GM23338 (cell line): Measurements from ENCODE around the gene PGBD5. TPM values are rescaled to one million over a fixed set of nuclear protein-coding genes. Genes with fewer than 3 reads are reported as not detected.

Source experiments
- ATAC-seq: fragments of 200-7000 bp; cut with Tn5 transposase; 3 replicates; pipeline ENCODE4 v1.9.1; 2020
- DNase-seq: peaks from one replicate; pipeline ENCODE4 v3.0.0-alpha.2; 2015; ENCODE audit warnings: low spot score
- H2AFZ ChIP-seq: fragments of 200-600 bp; sonication (generic); 2 replicates; pipeline ENCODE4 v1.8.0; 2016; ENCODE audit warnings: antibody characterized with exemption, mild to moderate bottlenecking, moderate library complexity
- H3F3A ChIP-seq: fragments of 200-600 bp; sonication (generic); replicated peaks from 2 replicates; pipeline ENCODE4 v1.8.0; 2017; ENCODE audit warnings: antibody characterized with exemption, mixed run types, low read depth
- H3K27ac ChIP-seq: fragments of 200-600 bp; sonication (generic); 2 replicates; pipeline ENCODE4 v1.6.1; 2016; ENCODE audit warnings: low read depth
- H3K27me3 ChIP-seq: fragments of 200-600 bp; sonication (generic); 2 replicates; pipeline ENCODE4 v1.8.0; 2016; ENCODE audit warnings: mild to moderate bottlenecking, mixed run types, moderate library complexity; ENCODE audit not compliant: insufficient read depth
- H3K36me3 ChIP-seq: fragments of 200-600 bp; sonication (generic); 2 replicates; pipeline ENCODE4 v1.8.0; 2016; ENCODE audit warnings: mild to moderate bottlenecking; ENCODE audit not compliant: insufficient read depth
- H3K4me1 ChIP-seq: fragments of 200-600 bp; sonication (generic); 2 replicates; pipeline ENCODE4 v1.8.0; 2016; ENCODE audit warnings: mild to moderate bottlenecking, moderate library complexity; ENCODE audit not compliant: insufficient read depth
- H3K4me2 ChIP-seq: fragments of 200-600 bp; sonication (generic); 2 replicates; pipeline ENCODE4 v1.7.1; 2017; ENCODE audit warnings: mixed run types
- H3K4me3 ChIP-seq: fragments of 200-600 bp; sonication (generic); 2 replicates; pipeline ENCODE4 v1.6.1; 2016; ENCODE audit warnings: mixed run types
- H3K79me2 ChIP-seq: fragments of 200-600 bp; sonication (generic); replicated peaks from 2 replicates; pipeline ENCODE4 v1.8.0; 2017; ENCODE audit warnings: mild to moderate bottlenecking; ENCODE audit not compliant: insufficient read depth
- H3K9me2 ChIP-seq: fragments of 200-600 bp; sonication (generic); 2 replicates; pipeline ENCODE4 v1.8.0; 2017; ENCODE audit not compliant: insufficient read depth
- H4K20me1 ChIP-seq: fragments of 200-600 bp; sonication (generic); replicated peaks from 2 replicates; pipeline ENCODE4 v1.8.0; 2017; ENCODE audit warnings: mild to moderate bottlenecking; ENCODE audit not compliant: insufficient read depth
- H3K27ac Mint-ChIP-seq: 2 replicates; pipeline ENCODE4 v1.8.0; 2020; ENCODE audit warnings: inconsistent platforms, mild to moderate bottlenecking, moderate library complexity, mixed read lengths
- H3K27me3 Mint-ChIP-seq: 3 replicates; pipeline ENCODE4 v1.8.0; 2022; ENCODE audit warnings: low read depth, mild to moderate bottlenecking, moderate library complexity, mixed read lengths, inconsistent platforms; ENCODE audit not compliant: insufficient read depth, poor library complexity
- H3K36me3 Mint-ChIP-seq: 3 replicates; pipeline ENCODE4 v1.8.0; 2021; ENCODE audit warnings: low read depth, mild to moderate bottlenecking, inconsistent platforms, moderate library complexity, mixed read lengths
- H3K4me1 Mint-ChIP-seq: 3 replicates; pipeline ENCODE4 v1.8.0; 2020; ENCODE audit warnings: mild to moderate bottlenecking, inconsistent platforms, mixed read lengths
- H3K4me3 Mint-ChIP-seq: 3 replicates; pipeline ENCODE4 v1.8.0; 2021; ENCODE audit warnings: moderate library complexity, mild to moderate bottlenecking, inconsistent platforms, mixed read lengths
- H3K9me3 Mint-ChIP-seq: 3 replicates; pipeline ENCODE4 v1.8.0; 2020; ENCODE audit warnings: moderate library complexity, mild to moderate bottlenecking, inconsistent platforms, mixed read lengths
- CREB1 ChIP-seq: fragments of 250-450 bp; sonication (Bioruptor Pico); IDR thresholded peaks from 2 replicates; pipeline ENCODE4 v1.5.0; 2020; ENCODE audit warnings: low read depth, mild to moderate bottlenecking, moderate library complexity
- EZH2 ChIP-seq: fragments of 200-600 bp; sonication (generic); IDR thresholded peaks from one replicate; pipeline ENCODE4 v1.8.0; 2017; ENCODE audit warnings: antibody characterized with exemption, mild to moderate bottlenecking, low read depth; ENCODE audit not compliant: unreplicated experiment
- JUNB ChIP-seq: IDR thresholded peaks from one replicate; pipeline ENCODE4 v1.6.1; 2016; ENCODE audit warnings: antibody characterized with exemption; ENCODE audit not compliant: unreplicated experiment
- STAT1 ChIP-seq: IDR thresholded peaks from one replicate; pipeline ENCODE4 v1.6.1; 2016; ENCODE audit warnings: antibody characterized with exemption; ENCODE audit not compliant: unreplicated experiment
- ZNF114 ChIP-seq: fragments of 250-450 bp; sonication (Bioruptor Pico); IDR thresholded peaks from 2 replicates; pipeline ENCODE4 v1.5.0; 2020; ENCODE audit warnings: mild to moderate bottlenecking, moderate library complexity
- ZNF331 ChIP-seq: fragments of 250-450 bp; sonication (Bioruptor Pico); IDR thresholded peaks from 2 replicates; pipeline ENCODE4 v1.5.0; 2020; ENCODE audit warnings: low read depth, mild to moderate bottlenecking, moderate library complexity
- ZNF462 ChIP-seq: fragments of 250-450 bp; sonication (Bioruptor Pico); IDR thresholded peaks from 2 replicates; pipeline ENCODE4 v1.5.0; 2020; ENCODE audit warnings: mild to moderate bottlenecking, moderate library complexity
- polyA plus RNA-seq: library from polyadenylated mRNA; unstranded; fragments of >200 nt; fragmentation: Nextera tagmentation; extraction: Ambion mirVana; gene quantifications from 2 replicates; pipeline ENCODE4 v1.2.1, GENCODE V29; 2016
- total RNA-seq: library from RNA; depleted of rRNA; stranded (reverse); fragments of >200 nt; shearing (Covaris generic); gene quantifications from 2 replicates; pipeline ENCODE4 v1.2.3, GENCODE V29; 2014
- TF ChIP-seq, protein P1 (sequence below): IDR thresholded peaks from 2 replicates; pipeline ENCODE4 v1.6.1; 2016; ENCODE audit warnings: antibody characterized with exemption
- TF ChIP-seq, protein P2 (sequence below), 2 experiments: fragments of 200-600 bp in 1 of 2; sonication (generic) in 1 of 2; conservative IDR thresholded peaks; 2 replicates each; pipeline versions ENCODE4 v1.5.1 to v1.6.1; 2016 to 2017; ENCODE audit warnings: antibody characterized with exemption in 2 of 2, low read depth in 2 of 2, mild to moderate bottlenecking in 2 of 2, moderate library complexity in 1 of 2
- TF ChIP-seq, protein P3 (sequence below): IDR thresholded peaks from one replicate; pipeline ENCODE4 v1.6.1; 2018; ENCODE audit warnings: antibody characterized with exemption; ENCODE audit not compliant: unreplicated experiment

The PGBD5 gene
- total and polyA plus RNA-seq, 2 experiments from 2014 or later, result 3.4 to 16.6 TPM

DNA sequence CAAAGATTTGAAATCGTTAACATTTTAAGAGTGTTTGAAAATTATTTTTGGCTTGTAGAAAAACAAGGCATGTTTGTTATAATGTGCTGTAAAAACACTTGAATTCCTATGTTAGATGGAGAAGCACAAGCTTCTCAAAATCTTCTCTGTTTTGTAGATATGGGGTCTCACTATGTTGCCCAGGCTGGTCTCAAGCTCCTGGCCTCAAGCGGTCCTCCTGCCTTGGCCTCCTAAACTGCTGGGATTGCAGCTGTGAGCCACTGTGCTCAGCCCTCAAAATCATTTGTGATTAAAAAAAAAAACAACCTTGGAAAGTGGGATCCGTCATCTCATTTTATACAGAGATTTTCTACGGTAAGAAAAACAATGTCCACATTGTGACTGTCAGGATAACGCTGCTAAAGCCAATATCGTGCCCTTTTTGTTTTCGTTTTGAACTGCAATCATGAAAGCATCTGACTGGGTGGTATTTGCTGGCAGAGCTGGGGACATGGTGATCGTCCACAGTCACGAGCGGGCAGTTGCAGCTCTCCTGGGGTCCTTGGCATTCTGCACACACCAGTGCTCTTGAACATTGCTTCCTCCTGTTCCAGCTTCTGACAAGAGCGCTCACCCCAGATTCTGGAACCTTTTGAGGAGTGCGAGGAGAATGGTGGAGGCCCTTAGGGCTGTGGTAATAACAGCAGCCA, 112.5 kb downstream of the PGBD5 start (continued):
- TF ChIP-seq ZNF462 (CRISPR knock-in tag), result no peak
- TF ChIP-seq, protein P1, sequence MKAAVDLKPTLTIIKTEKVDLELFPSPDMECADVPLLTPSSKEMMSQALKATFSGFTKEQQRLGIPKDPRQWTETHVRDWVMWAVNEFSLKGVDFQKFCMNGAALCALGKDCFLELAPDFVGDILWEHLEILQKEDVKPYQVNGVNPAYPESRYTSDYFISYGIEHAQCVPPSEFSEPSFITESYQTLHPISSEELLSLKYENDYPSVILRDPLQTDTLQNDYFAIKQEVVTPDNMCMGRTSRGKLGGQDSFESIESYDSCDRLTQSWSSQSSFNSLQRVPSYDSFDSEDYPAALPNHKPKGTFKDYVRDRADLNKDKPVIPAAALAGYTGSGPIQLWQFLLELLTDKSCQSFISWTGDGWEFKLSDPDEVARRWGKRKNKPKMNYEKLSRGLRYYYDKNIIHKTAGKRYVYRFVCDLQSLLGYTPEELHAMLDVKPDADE, result no peak
- no peak for TF ChIP-seq EZH2
- no peak for TF ChIP-seq STAT1
- no peak for TF ChIP-seq JUNB

GRCh38 chr1:230312676-230313075, 113.5 kb downstream of the PGBD5 start:
- H3K4me2 ChIP-seq, result no peak overlapping the region
- no peaks in the 10 kb centered on the region for H3F3A ChIP-seq
- no peaks in the 10 kb centered on the region for H3K9me2 ChIP-seq
- H2AFZ ChIP-seq, result no peak overlapping the region
- no peaks in the 10 kb centered on the region for H3K79me2 ChIP-seq
- Mint-ChIP-seq H3K9me3 (no peaks in the 10 kb centered on the region; the same call in 2 of the 3 replicates), H3K27me3 (peaks cover 3% of the 10 kb centered on the region), H3K27ac (no peak overlapping the region), H3K4me1 (peaks cover 7% of the 10 kb centered on the region), H3K4me3 (no peak overlapping the region), H3K36me3 (no peaks in the 10 kb centered on the region)
- ATAC-seq (no peak), DNase-seq (no peak)
- H3K27ac ChIP-seq, result no peak overlapping the region
- no peak overlapping the region for H3K4me3 ChIP-seq
- H3K36me3 ChIP-seq, result no peaks in the 10 kb centered on the region
- H3K27me3 ChIP-seq, result no peaks in the 10 kb centered on the region
- H4K20me1 ChIP-seq, result no peaks in the 10 kb centered on the region
- H3K4me1 ChIP-seq, result no peaks in the 10 kb centered on the region
- TF ChIP-seq STAT1 (no peak), ZNF114 (CRISPR knock-in tag) (no peak), ZNF331 (no peak), CREB1 (CRISPR knock-in tag) (no peak), JUNB (no peak), EZH2 (no peak)
- TF ChIP-seq, protein P1, result no peak
- TF ChIP-seq, protein P2, sequence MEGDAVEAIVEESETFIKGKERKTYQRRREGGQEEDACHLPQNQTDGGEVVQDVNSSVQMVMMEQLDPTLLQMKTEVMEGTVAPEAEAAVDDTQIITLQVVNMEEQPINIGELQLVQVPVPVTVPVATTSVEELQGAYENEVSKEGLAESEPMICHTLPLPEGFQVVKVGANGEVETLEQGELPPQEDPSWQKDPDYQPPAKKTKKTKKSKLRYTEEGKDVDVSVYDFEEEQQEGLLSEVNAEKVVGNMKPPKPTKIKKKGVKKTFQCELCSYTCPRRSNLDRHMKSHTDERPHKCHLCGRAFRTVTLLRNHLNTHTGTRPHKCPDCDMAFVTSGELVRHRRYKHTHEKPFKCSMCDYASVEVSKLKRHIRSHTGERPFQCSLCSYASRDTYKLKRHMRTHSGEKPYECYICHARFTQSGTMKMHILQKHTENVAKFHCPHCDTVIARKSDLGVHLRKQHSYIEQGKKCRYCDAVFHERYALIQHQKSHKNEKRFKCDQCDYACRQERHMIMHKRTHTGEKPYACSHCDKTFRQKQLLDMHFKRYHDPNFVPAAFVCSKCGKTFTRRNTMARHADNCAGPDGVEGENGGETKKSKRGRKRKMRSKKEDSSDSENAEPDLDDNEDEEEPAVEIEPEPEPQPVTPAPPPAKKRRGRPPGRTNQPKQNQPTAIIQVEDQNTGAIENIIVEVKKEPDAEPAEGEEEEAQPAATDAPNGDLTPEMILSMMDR (conservative IDR thresholded peaks at IDR 0.05; ENCODE audit: low read depth in 2 of 2), result no peak
- TF ChIP-seq, protein P3, sequence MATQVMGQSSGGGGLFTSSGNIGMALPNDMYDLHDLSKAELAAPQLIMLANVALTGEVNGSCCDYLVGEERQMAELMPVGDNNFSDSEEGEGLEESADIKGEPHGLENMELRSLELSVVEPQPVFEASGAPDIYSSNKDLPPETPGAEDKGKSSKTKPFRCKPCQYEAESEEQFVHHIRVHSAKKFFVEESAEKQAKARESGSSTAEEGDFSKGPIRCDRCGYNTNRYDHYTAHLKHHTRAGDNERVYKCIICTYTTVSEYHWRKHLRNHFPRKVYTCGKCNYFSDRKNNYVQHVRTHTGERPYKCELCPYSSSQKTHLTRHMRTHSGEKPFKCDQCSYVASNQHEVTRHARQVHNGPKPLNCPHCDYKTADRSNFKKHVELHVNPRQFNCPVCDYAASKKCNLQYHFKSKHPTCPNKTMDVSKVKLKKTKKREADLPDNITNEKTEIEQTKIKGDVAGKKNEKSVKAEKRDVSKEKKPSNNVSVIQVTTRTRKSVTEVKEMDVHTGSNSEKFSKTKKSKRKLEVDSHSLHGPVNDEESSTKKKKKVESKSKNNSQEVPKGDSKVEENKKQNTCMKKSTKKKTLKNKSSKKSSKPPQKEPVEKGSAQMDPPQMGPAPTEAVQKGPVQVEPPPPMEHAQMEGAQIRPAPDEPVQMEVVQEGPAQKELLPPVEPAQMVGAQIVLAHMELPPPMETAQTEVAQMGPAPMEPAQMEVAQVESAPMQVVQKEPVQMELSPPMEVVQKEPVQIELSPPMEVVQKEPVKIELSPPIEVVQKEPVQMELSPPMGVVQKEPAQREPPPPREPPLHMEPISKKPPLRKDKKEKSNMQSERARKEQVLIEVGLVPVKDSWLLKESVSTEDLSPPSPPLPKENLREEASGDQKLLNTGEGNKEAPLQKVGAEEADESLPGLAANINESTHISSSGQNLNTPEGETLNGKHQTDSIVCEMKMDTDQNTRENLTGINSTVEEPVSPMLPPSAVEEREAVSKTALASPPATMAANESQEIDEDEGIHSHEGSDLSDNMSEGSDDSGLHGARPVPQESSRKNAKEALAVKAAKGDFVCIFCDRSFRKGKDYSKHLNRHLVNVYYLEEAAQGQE, result no peak
